Neural cell (in vitro differentiated cells): ENCODE measurements around the gene HIVEP3. TPM values are rescaled to one million over a fixed set of nuclear protein-coding genes. Genes with fewer than 3 reads are reported as not detected.

Experiments used
- H2AFZ ChIP-seq: fragments of 200-600, 300-800 bp; sonication (generic), shearing (Covaris generic); 2 replicates; pipeline ENCODE4 v1.6.0; 2014; ENCODE audit warnings: low read depth, mild to moderate bottlenecking, antibody characterized with exemption, low read length, moderate library complexity
- H3F3A ChIP-seq: fragments of 200-600 bp; shearing (Covaris generic); 2 replicates; pipeline ENCODE4 v1.6.1; 2016; ENCODE audit warnings: mild to moderate bottlenecking, moderate library complexity, mixed read lengths, antibody characterized with exemption, low read length; ENCODE audit not compliant: insufficient read depth, poor library complexity, severe bottlenecking
- H3K27ac ChIP-seq: fragments of 200-600, 300-800 bp; sonication (generic), shearing (Covaris generic); 2 replicates; pipeline ENCODE4 v1.5.1; 2014; ENCODE audit warnings: mild to moderate bottlenecking, low read length, moderate library complexity
- H3K27me3 ChIP-seq: fragments of 300-800, 200-600 bp; sonication (generic), shearing (Covaris generic); 2 replicates; pipeline ENCODE4 v1.6.0; 2014; ENCODE audit warnings: mild to moderate bottlenecking, low read depth, low read length, moderate library complexity; ENCODE audit not compliant: insufficient read depth
- H3K36me3 ChIP-seq: fragments of 300-800, 200-600 bp; sonication (generic), shearing (Covaris generic); 2 replicates; pipeline ENCODE4 v1.5.1; 2014; ENCODE audit warnings: mild to moderate bottlenecking, antibody characterized with exemption, low read length, moderate library complexity; ENCODE audit not compliant: insufficient read depth
- H3K4me2 ChIP-seq: fragments of 300-800, 200-600 bp; sonication (generic), shearing (Covaris generic); 2 replicates; pipeline ENCODE4 v1.6.0; 2014; ENCODE audit warnings: mild to moderate bottlenecking, low read length
- H3K4me3 ChIP-seq: fragments of 300-800, 200-600 bp; sonication (generic), shearing (Covaris generic); 2 replicates; pipeline ENCODE4 v1.5.1; 2014; ENCODE audit warnings: mild to moderate bottlenecking, low read length, moderate library complexity
- H3K79me2 ChIP-seq: fragments of 200-600 bp; shearing (Covaris generic); replicated peaks from 2 replicates; pipeline ENCODE4 v1.6.0; 2014; ENCODE audit warnings: mild to moderate bottlenecking, low read length, moderate library complexity; ENCODE audit not compliant: insufficient read depth
- H3K9ac ChIP-seq: fragments of 300-800, 200-600 bp; sonication (generic), shearing (Covaris generic); 2 replicates; pipeline ENCODE4 v1.6.1; 2016; ENCODE audit warnings: mild to moderate bottlenecking, low read length, mixed read lengths
- H3K9me2 ChIP-seq: fragments of 200-600 bp; shearing (Covaris generic); 2 replicates; pipeline ENCODE4 v1.6.1; 2016; ENCODE audit warnings: mild to moderate bottlenecking, low read length, mixed read lengths; ENCODE audit not compliant: insufficient read depth
- H3K9me3 ChIP-seq: fragments of 200-600, 300-800 bp; sonication (generic), shearing (Covaris generic); 2 replicates; pipeline ENCODE4 v1.6.1; 2016; ENCODE audit warnings: mild to moderate bottlenecking, mixed run types, low read length, moderate library complexity, mixed read lengths
- H4K20me1 ChIP-seq: fragments of 200-600 bp; shearing (Covaris generic); 2 replicates; pipeline ENCODE4 v1.6.1; 2016; ENCODE audit warnings: mild to moderate bottlenecking, mixed run types; ENCODE audit not compliant: insufficient read depth
- CTCF ChIP-seq: fragments of 450-650 bp; IDR thresholded peaks from 2 replicates; pipeline ENCODE4 v1.5.1; 2014; ENCODE audit warnings: antibody characterized with exemption, mild to moderate bottlenecking, moderate library complexity; ENCODE audit not compliant: poor library complexity, severe bottlenecking
- EP300 ChIP-seq: fragments of 450-650 bp; conservative IDR thresholded peaks from 2 replicates; pipeline ENCODE4 v1.6.1; 2014; ENCODE audit warnings: antibody characterized with exemption, mild to moderate bottlenecking, moderate library complexity; ENCODE audit not compliant: poor library complexity, severe bottlenecking
- EZH2 ChIP-seq: fragments of 200-600, 300-800 bp; shearing (Covaris generic), sonication (generic); IDR thresholded peaks from 2 replicates; pipeline ENCODE4 v1.6.1; 2014; ENCODE audit warnings: antibody characterized with exemption, low read length, borderline replicate concordance, mild to moderate bottlenecking; ENCODE audit not compliant: insufficient read depth, poor library complexity, severe bottlenecking
- MXI1 ChIP-seq: fragments of 450-650 bp; conservative IDR thresholded peaks from 2 replicates; pipeline ENCODE4 v1.6.1; 2014; ENCODE audit warnings: antibody characterized with exemption, mild to moderate bottlenecking; ENCODE audit not compliant: poor library complexity, severe bottlenecking
- POLR2AphosphoS5 ChIP-seq: IDR thresholded peaks from 2 replicates; pipeline ENCODE4 v1.6.1; 2012
- RAD21 ChIP-seq: fragments of 450-650 bp; conservative IDR thresholded peaks from 2 replicates; pipeline ENCODE4 v1.6.1; 2014; ENCODE audit warnings: antibody characterized with exemption, mild to moderate bottlenecking, moderate library complexity
- REST ChIP-seq: IDR thresholded peaks from 2 replicates; pipeline ENCODE4 v1.6.1; 2012; ENCODE audit warnings: borderline replicate concordance
- SMC3 ChIP-seq: fragments of 450-650 bp; conservative IDR thresholded peaks from 2 replicates; pipeline ENCODE4 v1.6.1; 2014; ENCODE audit warnings: antibody characterized with exemption, mild to moderate bottlenecking, moderate library complexity; ENCODE audit not compliant: poor library complexity
- TAF1 ChIP-seq: IDR thresholded peaks from 2 replicates; pipeline ENCODE4 v1.6.1; 2012; ENCODE audit warnings: low read depth
- polyA plus RNA-seq: library from polyadenylated mRNA; depleted of rRNA; stranded (reverse); fragments of >200 nt; gene quantifications from 2 replicates; pipeline ENCODE4 v1.2.3, GENCODE V29; 2014

HIVEP3 gene
- polyA plus RNA-seq, 1 donor from 2014 or later: 2.6 TPM

- no peak overlapping the region for H2AFZ ChIP-seq
- peaks cover 17% of the 10 kb centered on the region for H3K79me2 ChIP-seq
- H3K27me3 ChIP-seq: no peaks in the 10 kb centered on the region
- TF ChIP-seq MXI1: no peak
- TF ChIP-seq EP300: no peak
- TF ChIP-seq CTCF: no peak
- no peak for TF ChIP-seq TAF1
- no peak for TF ChIP-seq SMC3
- no peak for TF ChIP-seq REST
- TF ChIP-seq EZH2: no peak
- TF ChIP-seq RAD21: no peak
- no peak for TF ChIP-seq POLR2AphosphoS5
- H3K9ac ChIP-seq: no peak overlapping the region
- H3K27ac ChIP-seq: no peak overlapping the region
- H3F3A ChIP-seq: no peaks in the 10 kb centered on the region
- no peaks in the 10 kb centered on the region for H3K36me3 ChIP-seq
- no peak overlapping the region for H3K4me3 ChIP-seq
- H4K20me1 ChIP-seq: no peaks in the 10 kb centered on the region
- no peaks in the 10 kb centered on the region for H3K9me2 ChIP-seq
- H3K9me3 ChIP-seq: no peaks in the 10 kb centered on the region
- no peak overlapping the region for H3K4me2 ChIP-seq
Measured at GRCh38 chr1:41908288-41908895, 10.3 kb downstream of the HIVEP3 start.

GRCh38 chr1:41907446-41907845, 11.3 kb downstream of the HIVEP3 start:
- Histone ChIP-seq H3K9me3 (no peaks in the 10 kb centered on the region), H3K4me3 (no peak overlapping the region), H3K27ac (no peak overlapping the region), H4K20me1 (no peaks in the 10 kb centered on the region), H3K27me3 (no peaks in the 10 kb centered on the region), H3K9ac (no peak overlapping the region), H3F3A (no peaks in the 10 kb centered on the region), H3K79me2 (peaks cover 10% of the 10 kb centered on the region), H3K4me2 (no peak overlapping the region), H3K36me3 (no peaks in the 10 kb centered on the region), H2AFZ (no peak overlapping the region), H3K9me2 (no peaks in the 10 kb centered on the region)
- no peak for TF ChIP-seq EZH2
- TF ChIP-seq SMC3: no peak
- no peak for TF ChIP-seq MXI1
- TF ChIP-seq REST: no peak
- no peak for TF ChIP-seq POLR2AphosphoS5
- TF ChIP-seq EP300: no peak
- no peak for TF ChIP-seq TAF1
- no peak for TF ChIP-seq CTCF
- no peak for TF ChIP-seq RAD21
